IPS-20b (cell line): ENCODE results near the gene BICD1.
A peak's percentile ranks its signal among the peaks of the same experiment; 100 is the strongest.

ENCODE experiments used
- H3K27ac ChIP-seq: one replicate; pipeline ENCODE4 v1.5.1; 2013; ENCODE audit warnings: low read length
- H3K27me3 ChIP-seq: 2 replicates; pipeline ENCODE4 v1.6.1; 2013; ENCODE audit warnings: mild to moderate bottlenecking, low read length, inconsistent platforms; ENCODE audit not compliant: insufficient read depth
- H3K36me3 ChIP-seq: 2 replicates; pipeline ENCODE4 v1.6.1; 2013; ENCODE audit warnings: low read depth, mild to moderate bottlenecking, inconsistent platforms, low read length, moderate library complexity; ENCODE audit not compliant: insufficient read depth
- H3K4me1 ChIP-seq: 2 replicates; pipeline ENCODE4 v1.6.1; 2013; ENCODE audit warnings: mild to moderate bottlenecking, control low read depth, inconsistent platforms, low read length, moderate library complexity; ENCODE audit not compliant: insufficient read depth
- H3K4me3 ChIP-seq: 2 replicates; pipeline ENCODE4 v1.5.1; 2013; ENCODE audit warnings: mild to moderate bottlenecking, low read length, inconsistent platforms
- H3K9ac ChIP-seq: 2 replicates; pipeline ENCODE4 v1.6.1; 2013; ENCODE audit warnings: low read depth, mild to moderate bottlenecking, inconsistent platforms, low read length, moderate library complexity
- H3K9me3 ChIP-seq: 2 replicates; pipeline ENCODE4 v1.6.1; 2013; ENCODE audit warnings: mild to moderate bottlenecking, low read depth, low read length, inconsistent platforms; ENCODE audit not compliant: insufficient read depth

The BICD1 gene

GRCh38 chr12:32120419-32120818, 13.8 kb downstream of the BICD1 start:
- H3K27me3 ChIP-seq: no peaks in the 10 kb centered on the region
- H3K9me3 ChIP-seq: no peaks in the 10 kb centered on the region
- H3K9ac ChIP-seq: no peak overlapping the region
- H3K36me3 ChIP-seq: peaks cover 12% of the 10 kb centered on the region; the same call in 1 of the 2 replicates
- H3K4me1 ChIP-seq: peaks cover 38% of the 10 kb centered on the region
- H3K4me3 ChIP-seq: peak overlapping the region; percentile 20; the same call in 1 of the 2 replicates
- peak overlapping the region; percentile 59 for H3K27ac ChIP-seq

DNA sequence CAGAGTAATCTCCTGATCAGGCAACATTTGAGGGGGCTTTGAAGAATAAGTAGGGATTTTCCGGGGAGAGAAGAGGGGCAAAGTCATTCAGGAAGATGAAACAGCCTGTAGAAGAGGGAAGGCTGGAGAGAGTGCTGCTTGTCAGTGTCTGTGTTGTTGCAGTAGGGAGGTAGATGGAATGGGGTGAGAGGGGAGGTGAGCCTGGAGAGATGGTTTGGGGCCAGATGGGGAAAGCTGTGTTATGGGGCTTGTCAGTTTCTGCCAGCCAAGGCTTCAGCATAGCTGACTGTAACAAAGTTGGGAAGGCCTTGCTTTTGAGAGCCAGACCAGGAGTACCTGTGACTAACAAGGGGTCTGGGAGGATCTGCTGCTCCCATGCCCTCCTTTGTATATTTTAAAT, 18.0 kb downstream of the BICD1 start:
- Histone ChIP-seq H3K27me3 (no peaks in the 10 kb centered on the region), H3K27ac (no peak overlapping the region), H3K9me3 (no peaks in the 10 kb centered on the region), H3K4me1 (peaks cover 30% of the 10 kb centered on the region), H3K9ac (no peak overlapping the region; the same call in 1 of the 2 replicates), H3K36me3 (0 out of 2 replicates have a peak, but pooled peaks cover 2% of the 10 kb centered on the region), H3K4me3 (no peak overlapping the region)

- no peak overlapping the region for H3K27ac ChIP-seq
- no peaks in the 10 kb centered on the region for H3K9me3 ChIP-seq
- peaks cover 22% of the 10 kb centered on the region; the same call in 1 of the 2 replicates for H3K4me1 ChIP-seq
- H3K9ac ChIP-seq: no peak overlapping the region; the same call in 1 of the 2 replicates
- peaks cover 5% of the 10 kb centered on the region; the same call in 1 of the 2 replicates for H3K36me3 ChIP-seq
- no peaks in the 10 kb centered on the region for H3K27me3 ChIP-seq
- H3K4me3 ChIP-seq: no peak overlapping the region
Observed at GRCh38 chr12:32125455-32126084, 18.9 kb downstream of the BICD1 start.

DNA sequence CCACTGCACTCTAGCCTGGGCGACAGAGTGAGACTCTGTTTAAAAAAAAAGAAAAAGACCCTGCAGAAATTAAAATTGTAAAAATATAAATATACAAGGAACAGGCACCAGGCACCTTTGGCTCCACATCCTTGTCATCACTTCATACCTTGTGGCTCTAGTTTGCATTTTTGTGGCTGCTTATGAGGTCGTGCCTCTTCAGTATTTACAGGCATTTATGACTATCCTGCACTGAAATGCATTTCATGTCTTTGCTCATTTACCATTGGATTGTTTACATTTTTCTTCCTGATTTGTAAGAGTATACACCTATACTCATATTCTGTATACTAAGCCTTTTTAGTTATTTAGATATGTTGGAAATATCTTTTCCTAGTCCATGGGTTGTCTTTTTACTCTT, 20.1 kb downstream of the BICD1 start:
- Histone ChIP-seq H3K9ac (no peak overlapping the region), H3K27ac (no peak overlapping the region), H3K36me3 (peaks cover 7% of the 10 kb centered on the region; the same call in 1 of the 2 replicates), H3K9me3 (no peaks in the 10 kb centered on the region), H3K27me3 (no peaks in the 10 kb centered on the region), H3K4me1 (peaks cover 22% of the 10 kb centered on the region; the same call in 1 of the 2 replicates), H3K4me3 (no peak overlapping the region)

DNA sequence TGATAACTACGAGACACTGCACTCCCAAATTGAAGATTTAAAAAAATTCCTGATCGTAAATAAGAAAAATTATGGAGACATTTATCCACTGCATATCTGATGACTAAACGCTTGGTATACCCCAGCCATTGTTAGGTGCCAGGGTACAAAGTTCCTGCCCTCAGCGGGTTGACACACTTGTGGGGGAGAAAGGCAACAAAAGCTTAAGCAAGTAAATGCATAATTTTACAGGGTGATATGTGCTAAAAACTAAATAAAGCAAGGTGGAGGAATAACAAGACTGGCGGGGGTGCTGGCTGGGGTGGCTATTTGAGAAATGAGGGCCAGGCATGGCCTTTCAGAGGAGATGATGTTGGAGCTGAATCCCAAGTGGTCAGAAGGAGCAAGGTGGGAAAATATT, 25.0 kb downstream of the BICD1 start:
- Histone ChIP-seq H3K27ac (no peak overlapping the region), H3K4me1 (no peaks in the 10 kb centered on the region; the same call in 1 of the 2 replicates), H3K4me3 (no peak overlapping the region), H3K27me3 (no peaks in the 10 kb centered on the region; the same call in 1 of the 2 replicates), H3K9me3 (no peaks in the 10 kb centered on the region), H3K36me3 (peaks cover 4% of the 10 kb centered on the region; the same call in 1 of the 2 replicates), H3K9ac (no peak overlapping the region)

GRCh38 chr12:32134101-32134888, 27.6 kb downstream of the BICD1 start:
- Histone ChIP-seq H3K36me3 (peaks cover 4% of the 10 kb centered on the region; the same call in 1 of the 2 replicates), H3K27me3 (peaks cover 12% of the 10 kb centered on the region; the same call in 1 of the 2 replicates), H3K27ac (no peak overlapping the region), H3K9me3 (no peaks in the 10 kb centered on the region), H3K4me1 (peaks cover 6% of the 10 kb centered on the region), H3K4me3 (no peak overlapping the region), H3K9ac (no peak overlapping the region)

DNA sequence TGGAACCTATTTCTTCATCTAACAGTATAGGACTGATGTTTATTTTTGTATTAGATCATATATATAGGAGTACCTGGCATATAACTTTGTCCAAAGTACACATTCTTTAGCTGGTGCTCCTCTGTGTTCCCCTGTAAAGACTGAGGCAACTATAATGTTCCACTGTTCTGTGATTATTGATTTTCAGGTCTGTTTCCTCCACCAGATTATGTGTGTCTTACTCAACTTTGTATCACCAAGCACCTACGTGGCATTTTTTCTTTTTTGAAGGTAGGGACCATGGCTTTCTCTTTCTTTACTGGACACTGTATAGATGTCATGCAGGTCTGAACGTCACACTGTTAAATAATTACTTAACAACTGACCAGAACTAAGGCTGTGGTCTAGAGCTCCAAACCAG, 29.3 kb downstream of the BICD1 start:
- no peak overlapping the region for H3K9ac ChIP-seq
- no peak overlapping the region for H3K4me3 ChIP-seq
- peaks cover 13% of the 10 kb centered on the region; the same call in 1 of the 2 replicates for H3K27me3 ChIP-seq
- peaks cover 17% of the 10 kb centered on the region for H3K4me1 ChIP-seq
- no peaks in the 10 kb centered on the region for H3K36me3 ChIP-seq
- no peak overlapping the region for H3K27ac ChIP-seq
- no peaks in the 10 kb centered on the region for H3K9me3 ChIP-seq

GRCh38 chr12:32136404-32136803, 29.8 kb downstream of the BICD1 start:
- peaks cover 18% of the 10 kb centered on the region for H3K4me1 ChIP-seq
- H3K36me3 ChIP-seq: no peaks in the 10 kb centered on the region
- no peak overlapping the region for H3K4me3 ChIP-seq
- no peak overlapping the region for H3K9ac ChIP-seq
- H3K27me3 ChIP-seq: peaks cover 16% of the 10 kb centered on the region; the same call in 1 of the 2 replicates
- no peak overlapping the region for H3K27ac ChIP-seq
- no peaks in the 10 kb centered on the region for H3K9me3 ChIP-seq

DNA sequence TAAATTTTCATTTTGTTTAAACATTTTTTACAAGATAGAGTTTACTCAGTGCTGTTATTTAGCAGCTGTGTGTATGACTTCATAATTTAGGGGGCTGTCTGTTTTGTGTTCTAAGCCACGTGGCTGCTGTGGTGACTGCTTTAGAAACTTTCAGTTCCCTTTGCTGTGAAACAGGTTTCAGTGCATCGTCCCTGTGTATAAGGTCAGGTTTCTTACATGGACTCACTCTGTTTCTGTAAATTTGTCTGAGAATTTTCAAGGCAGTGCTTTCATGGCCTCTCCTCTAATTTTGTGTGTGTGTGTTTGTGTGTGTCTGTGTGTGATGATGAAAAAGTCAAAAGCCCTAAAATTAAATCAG, 32.4 kb downstream of the BICD1 start:
- H3K27me3 ChIP-seq: peaks cover 16% of the 10 kb centered on the region; the same call in 1 of the 2 replicates
- peak overlapping the region; percentile 80; the same call in 1 of the 2 replicates for H3K9ac ChIP-seq
- H3K27ac ChIP-seq: peak overlapping the region; percentile 56
- H3K36me3 ChIP-seq: no peaks in the 10 kb centered on the region
- peaks cover 30% of the 10 kb centered on the region for H3K4me1 ChIP-seq
- H3K9me3 ChIP-seq: no peaks in the 10 kb centered on the region
- peak overlapping the region; percentile 71 for H3K4me3 ChIP-seq

DNA sequence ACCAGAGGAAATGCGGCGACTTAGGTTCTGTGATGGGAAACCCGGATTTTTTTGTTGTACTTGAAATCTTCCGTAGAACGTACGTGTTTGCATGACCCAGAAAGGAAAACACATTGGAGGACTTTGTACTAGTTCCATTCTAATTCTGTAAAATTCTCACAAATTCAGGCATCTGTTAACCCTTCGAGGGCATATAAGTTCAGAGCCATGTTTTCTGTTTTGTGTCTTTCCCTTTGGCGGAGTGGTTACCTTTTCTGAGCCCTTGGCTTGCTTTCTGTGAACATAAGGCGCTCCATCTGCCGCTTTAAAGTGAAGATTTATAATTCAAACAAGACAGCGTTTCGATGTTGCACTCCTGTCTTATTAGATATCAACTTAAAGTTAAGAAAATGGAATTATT, 34.2 kb downstream of the BICD1 start:
- peaks cover 35% of the 10 kb centered on the region for H3K4me1 ChIP-seq
- peaks cover 16% of the 10 kb centered on the region; the same call in 1 of the 2 replicates for H3K27me3 ChIP-seq
- no peaks in the 10 kb centered on the region for H3K36me3 ChIP-seq
- no peak overlapping the region for H3K27ac ChIP-seq
- no peak overlapping the region; the same call in 1 of the 2 replicates for H3K9ac ChIP-seq
- H3K4me3 ChIP-seq: peak overlapping the region; percentile 35; the same call in 1 of the 2 replicates
- H3K9me3 ChIP-seq: no peaks in the 10 kb centered on the region

DNA sequence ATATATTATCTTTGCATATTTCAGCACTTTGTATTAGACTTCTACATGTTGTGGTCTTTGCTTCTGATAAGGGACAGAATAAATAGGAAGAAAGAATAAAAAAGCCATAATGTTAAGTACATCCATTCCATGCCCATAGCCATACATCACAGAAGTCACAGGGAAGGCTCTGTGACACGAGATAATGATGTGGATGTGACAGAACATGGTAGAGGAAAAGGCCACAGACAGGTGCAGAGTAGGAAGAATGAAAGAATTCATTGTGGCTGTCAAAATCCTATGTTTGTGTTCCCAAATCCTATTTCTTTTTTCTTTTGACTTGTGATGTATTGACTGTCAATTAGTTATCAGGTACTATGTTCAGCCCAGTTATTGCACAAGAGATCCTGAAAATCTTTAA, 38.4 kb downstream of the BICD1 start:
- Histone ChIP-seq H3K27ac (no peak overlapping the region), H3K36me3 (peaks cover 6% of the 10 kb centered on the region; the same call in 1 of the 2 replicates), H3K9ac (no peak overlapping the region), H3K9me3 (no peaks in the 10 kb centered on the region), H3K4me1 (peaks cover 27% of the 10 kb centered on the region), H3K4me3 (no peak overlapping the region), H3K27me3 (peaks cover 5% of the 10 kb centered on the region; the same call in 1 of the 2 replicates)
